ENCODE data around the gene KLK3.

Gene KLK3

GRCh38 chr19:50898018-50898417 lies 43.3 kb downstream of the KLK3 start:
- DNase-seq (ENCODE audit: low spot score) = no peak

GRCh38 chr19:50899569-50899968 lies 44.9 kb downstream of the KLK3 start:
- no peak for DNase-seq (ENCODE audit: low spot score)

DNA sequence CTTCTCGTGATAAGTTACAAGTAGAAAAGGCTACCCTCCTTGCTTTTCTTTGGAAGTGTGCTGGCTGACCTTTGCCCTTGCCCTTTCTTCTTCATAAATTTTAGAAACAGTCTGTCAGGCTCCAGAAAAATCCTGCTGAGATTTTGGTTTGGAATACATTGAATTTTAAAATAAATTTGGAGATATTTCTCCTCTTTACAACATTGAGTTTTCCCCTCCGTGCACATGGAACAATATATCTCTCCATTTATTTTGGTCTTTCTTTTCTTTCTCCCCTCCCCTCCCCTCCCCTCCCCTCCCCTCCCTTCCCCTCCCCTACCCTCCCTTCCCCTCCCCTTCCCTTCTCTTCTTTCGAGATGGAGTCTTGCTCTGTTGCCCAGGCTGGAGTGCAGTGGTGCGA lies 47.9 kb downstream of the KLK3 start:
- DNase-seq (ENCODE audit: low spot score) = no peak

DNA sequence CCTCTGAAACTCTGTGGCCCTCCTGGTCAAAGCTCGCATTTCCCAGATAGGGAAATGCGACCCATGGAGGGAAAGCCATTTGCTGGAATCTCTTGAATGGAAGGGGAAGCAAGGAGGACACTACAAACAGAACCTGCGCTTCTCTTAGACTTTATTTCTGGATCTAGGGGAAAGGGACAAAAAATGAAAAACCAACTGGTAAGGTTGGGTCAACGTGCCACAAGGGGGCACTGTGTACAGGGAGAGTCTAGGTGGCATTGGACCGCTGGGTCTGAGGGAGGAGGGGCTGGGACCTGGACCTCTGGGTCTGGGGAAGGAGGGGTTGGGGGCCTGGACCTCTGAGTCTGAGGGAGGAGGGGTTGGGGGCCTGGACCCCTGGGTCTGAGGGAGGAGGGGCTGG lies 51.5 kb downstream of the KLK3 start:
- peak; percentile 67 for DNase-seq (ENCODE audit: low spot score)

DNA sequence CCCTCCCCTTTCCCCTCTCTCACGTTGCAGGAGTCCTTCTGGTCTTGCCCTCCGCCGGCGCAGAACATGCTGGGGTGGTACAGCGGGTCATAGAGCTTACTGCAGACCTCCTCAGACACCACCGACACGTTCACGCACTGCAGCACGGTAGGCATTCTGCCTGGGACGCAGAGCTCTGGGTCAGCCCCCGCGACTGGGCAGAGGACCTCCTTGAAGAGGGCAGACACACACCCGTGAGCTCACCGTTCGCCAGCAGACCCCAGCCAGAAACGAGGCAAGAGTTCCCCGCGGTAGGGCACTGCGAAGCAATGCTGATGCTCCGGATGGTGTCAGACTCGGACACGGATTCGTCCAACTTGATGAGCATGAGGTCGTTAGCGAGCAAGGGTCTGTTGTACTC lies 53.6 kb downstream of the KLK3 start:
- no peak for DNase-seq (ENCODE audit: low spot score)

- peak; percentile 99 for DNase-seq (ENCODE audit: low spot score)
Observed at GRCh38 chr19:50909240-50910070, 54.7 kb downstream of the KLK3 start.
